Hepatocyte (in vitro differentiated cells): ENCODE measurements around the gene SPECC1. TPM values are rescaled to one million over a fixed set of nuclear protein-coding genes. Genes with fewer than 3 reads are reported as not detected.

Experiments
- DNase-seq: peaks from one replicate; pipeline ENCODE4 v3.0.0-alpha.2; 2016; ENCODE audit warnings: low spot score
- H2AFZ ChIP-seq: fragments of 200-600 bp; sonication (generic); 2 replicates; pipeline ENCODE4 v1.6.0; 2016; ENCODE audit warnings: antibody characterized with exemption, mild to moderate bottlenecking
- H3K27ac ChIP-seq: fragments of 200-600 bp; sonication (generic); 2 replicates; pipeline ENCODE4 v1.5.1; 2016; ENCODE audit warnings: mild to moderate bottlenecking
- H3K27me3 ChIP-seq: fragments of 200-600 bp; sonication (generic); 2 replicates; pipeline ENCODE4 v1.6.1; 2016
- H3K36me3 ChIP-seq: fragments of 200-600 bp; sonication (generic); replicated peaks from 2 replicates; pipeline ENCODE4 v1.5.1; 2016; ENCODE audit warnings: low read depth; ENCODE audit not compliant: insufficient read depth
- H3K4me1 ChIP-seq: fragments of 200-600 bp; sonication (generic); 2 replicates; pipeline ENCODE4 v1.5.1; 2016; ENCODE audit warnings: mild to moderate bottlenecking, moderate library complexity; ENCODE audit not compliant: insufficient read depth
- H3K4me2 ChIP-seq: fragments of 200-600 bp; sonication (generic); 2 replicates; pipeline ENCODE4 v1.6.0; 2016
- H3K4me3 ChIP-seq: fragments of 200-600 bp; sonication (generic); 2 replicates; pipeline ENCODE4 v1.5.1; 2016; ENCODE audit warnings: mild to moderate bottlenecking
- H3K79me2 ChIP-seq: fragments of 200-600 bp; sonication (generic); 2 replicates; pipeline ENCODE4 v1.6.0; 2017; ENCODE audit warnings: mild to moderate bottlenecking
- H3K9me2 ChIP-seq: fragments of 200-600 bp; sonication (generic); replicated peaks from 2 replicates; pipeline ENCODE4 v1.6.0; 2017; ENCODE audit warnings: mild to moderate bottlenecking; ENCODE audit not compliant: insufficient read depth
- H3K9me3 ChIP-seq: fragments of 200-600 bp; sonication (generic); 2 replicates; pipeline ENCODE4 v1.5.1; 2016; ENCODE audit warnings: low read depth, mild to moderate bottlenecking
- H4K20me1 ChIP-seq: fragments of 200-600 bp; sonication (generic); 2 replicates; pipeline ENCODE4 v1.6.0; 2016; ENCODE audit warnings: mild to moderate bottlenecking; ENCODE audit not compliant: insufficient read depth, poor library complexity, severe bottlenecking
- EZH2 ChIP-seq: fragments of 200-600 bp; sonication (generic); IDR thresholded peaks from 2 replicates; pipeline ENCODE4 v1.6.1; 2016; ENCODE audit warnings: antibody characterized with exemption, mild to moderate bottlenecking, borderline replicate concordance
- EZH2phosphoT487 ChIP-seq: fragments of 200-600 bp; sonication (generic); IDR thresholded peaks from one replicate; pipeline ENCODE4 v1.6.1; 2018; ENCODE audit warnings: antibody characterized with exemption, mild to moderate bottlenecking, low read depth, moderate library complexity; ENCODE audit not compliant: unreplicated experiment, severe bottlenecking
- whole genome bisulfite sequencing: methylation state at CpG from one replicate; pipeline ENCODE4 v1.1.6; 2016; ENCODE audit warnings: low lambda C conversion rate; ENCODE audit errors: missing lambda C conversion rate; 5-methylcytosine and 5-hydroxymethylcytosine counted together
- polyA plus RNA-seq: library from polyadenylated mRNA; unstranded; fragments of >200 nt; fragmentation: Nextera tagmentation; extraction: Ambion mirVana; gene quantifications from 2 replicates; pipeline ENCODE4 v1.2.1, GENCODE V29; 2016
- total RNA-seq: library from RNA; depleted of rRNA; stranded (reverse); fragments of >200 nt; gene quantifications from 2 replicates; pipeline ENCODE4 v1.2.3, GENCODE V29; 2014
- TF ChIP-seq, protein P1 (sequence below): fragments of 200-600 bp; sonication (generic); IDR thresholded peaks from 2 replicates; pipeline ENCODE4 v1.5.1; 2016; ENCODE audit warnings: antibody characterized with exemption, mild to moderate bottlenecking; ENCODE audit not compliant: poor library complexity

The SPECC1 gene
- total and polyA plus RNA-seq, 2 experiments from 2014 or later: 20.4 to 57.5 TPM

DNA sequence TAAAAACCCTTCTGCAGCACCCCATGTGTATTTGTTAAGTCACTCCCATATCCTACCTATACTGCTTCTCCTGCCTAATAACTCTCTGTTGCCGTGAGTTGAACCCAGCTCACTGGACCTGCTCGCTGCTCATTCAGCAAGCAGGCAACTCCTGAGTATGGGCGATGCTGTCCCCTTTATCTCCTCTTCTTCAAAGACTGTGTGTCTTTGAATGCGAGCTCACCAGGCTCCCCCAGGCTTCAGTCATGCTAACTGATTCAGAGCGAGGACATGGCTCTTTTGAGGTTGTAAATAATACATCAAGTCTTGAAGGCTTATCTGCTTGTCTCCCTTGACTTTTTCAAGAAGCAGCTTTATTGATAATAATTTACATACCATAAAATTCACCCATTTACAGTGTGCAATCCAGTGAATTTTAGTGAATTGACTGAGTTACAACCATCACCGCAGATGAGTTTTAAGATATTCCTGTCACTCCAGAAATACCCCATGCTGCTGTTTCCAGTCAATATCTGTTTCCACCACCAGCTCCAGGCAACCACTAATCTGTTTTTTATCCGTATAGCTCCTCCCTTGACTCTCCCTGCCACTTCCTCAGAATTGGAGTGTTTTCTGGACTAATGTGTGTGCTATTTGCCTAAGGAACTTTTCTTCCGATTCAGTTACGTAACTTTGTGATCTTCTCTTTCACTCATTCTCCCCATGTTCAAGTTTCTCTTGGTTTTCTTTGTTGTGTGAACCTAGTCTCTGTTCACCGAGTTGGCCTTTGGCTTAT, 132.2 kb downstream of the SPECC1 start:
- H4K20me1 ChIP-seq: no peaks in the 10 kb centered on the region
- H3K9me3 ChIP-seq: no peaks in the 10 kb centered on the region
- DNase-seq: no peak
- H3K27ac ChIP-seq: no peak overlapping the region
- no peak overlapping the region for H2AFZ ChIP-seq
- TF ChIP-seq EZH2phosphoT487: no peak
- no peak for TF ChIP-seq EZH2
- TF ChIP-seq, protein P1, sequence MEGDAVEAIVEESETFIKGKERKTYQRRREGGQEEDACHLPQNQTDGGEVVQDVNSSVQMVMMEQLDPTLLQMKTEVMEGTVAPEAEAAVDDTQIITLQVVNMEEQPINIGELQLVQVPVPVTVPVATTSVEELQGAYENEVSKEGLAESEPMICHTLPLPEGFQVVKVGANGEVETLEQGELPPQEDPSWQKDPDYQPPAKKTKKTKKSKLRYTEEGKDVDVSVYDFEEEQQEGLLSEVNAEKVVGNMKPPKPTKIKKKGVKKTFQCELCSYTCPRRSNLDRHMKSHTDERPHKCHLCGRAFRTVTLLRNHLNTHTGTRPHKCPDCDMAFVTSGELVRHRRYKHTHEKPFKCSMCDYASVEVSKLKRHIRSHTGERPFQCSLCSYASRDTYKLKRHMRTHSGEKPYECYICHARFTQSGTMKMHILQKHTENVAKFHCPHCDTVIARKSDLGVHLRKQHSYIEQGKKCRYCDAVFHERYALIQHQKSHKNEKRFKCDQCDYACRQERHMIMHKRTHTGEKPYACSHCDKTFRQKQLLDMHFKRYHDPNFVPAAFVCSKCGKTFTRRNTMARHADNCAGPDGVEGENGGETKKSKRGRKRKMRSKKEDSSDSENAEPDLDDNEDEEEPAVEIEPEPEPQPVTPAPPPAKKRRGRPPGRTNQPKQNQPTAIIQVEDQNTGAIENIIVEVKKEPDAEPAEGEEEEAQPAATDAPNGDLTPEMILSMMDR: no peak
- H3K79me2 ChIP-seq: no peaks in the 10 kb centered on the region
- H3K4me1 ChIP-seq: peaks cover 5% of the 10 kb centered on the region
- WGBS: 56% methylated on average over 10 of the region's 10 CpGs
- no peak overlapping the region for H3K4me3 ChIP-seq
- no peaks in the 10 kb centered on the region for H3K27me3 ChIP-seq
- H3K36me3 ChIP-seq: no peaks in the 10 kb centered on the region
- no peak overlapping the region for H3K4me2 ChIP-seq
- H3K9me2 ChIP-seq: no peaks in the 10 kb centered on the region

DNA sequence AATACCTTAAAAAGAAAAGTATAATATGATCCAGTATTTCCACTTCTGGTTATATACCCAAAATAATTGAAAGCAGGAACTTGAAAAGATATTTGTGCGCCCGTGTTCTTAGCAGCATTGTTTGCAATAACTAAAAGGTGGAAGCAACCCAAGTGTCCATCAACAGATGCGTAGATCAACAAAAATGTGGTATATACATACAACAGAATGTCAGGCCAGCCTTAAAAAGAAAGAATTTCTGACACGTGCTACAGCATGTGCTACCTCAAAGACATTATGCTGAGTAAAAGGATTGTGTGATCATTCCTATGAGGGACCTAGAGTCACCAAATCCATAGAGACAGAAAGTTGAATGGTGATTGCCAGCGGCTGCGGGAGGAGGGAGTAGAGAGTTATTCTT, 133.1 kb downstream of the SPECC1 start:
- Histone ChIP-seq H3K27me3 (no peaks in the 10 kb centered on the region), H3K79me2 (no peaks in the 10 kb centered on the region), H2AFZ (no peak overlapping the region), H3K9me2 (no peaks in the 10 kb centered on the region), H4K20me1 (no peaks in the 10 kb centered on the region), H3K4me3 (no peak overlapping the region), H3K36me3 (no peaks in the 10 kb centered on the region), H3K27ac (no peak overlapping the region), H3K4me2 (no peak overlapping the region), H3K9me3 (no peaks in the 10 kb centered on the region), H3K4me1 (peaks cover 5% of the 10 kb centered on the region)
- no peak for DNase-seq
- 90% methylated on average over 6 of the region's 6 CpGs for WGBS
- TF ChIP-seq EZH2phosphoT487: no peak
- TF ChIP-seq EZH2: no peak
- TF ChIP-seq, protein P1: no peak

DNA sequence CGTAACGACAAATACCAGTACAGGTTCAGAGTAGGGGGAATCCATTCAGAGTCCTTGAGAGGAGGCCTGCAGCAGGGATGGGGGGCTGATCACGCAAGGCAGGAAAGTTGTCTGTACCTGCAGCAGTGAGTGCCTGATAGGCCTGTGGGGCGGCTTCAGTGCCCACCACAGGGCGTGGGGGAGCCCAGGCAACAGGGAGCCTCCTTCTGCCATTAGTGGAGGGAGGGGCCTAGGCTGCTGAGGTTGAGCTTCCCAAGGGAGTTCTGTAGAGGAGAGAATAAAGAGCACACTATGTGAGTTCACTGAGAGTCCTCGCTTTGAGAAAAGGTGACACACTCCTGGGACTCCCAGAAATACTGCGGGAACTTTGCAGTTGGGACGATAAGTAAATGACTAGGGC, 134.6 kb downstream of the SPECC1 start:
- H3K79me2 ChIP-seq: no peaks in the 10 kb centered on the region
- no peaks in the 10 kb centered on the region for H3K27me3 ChIP-seq
- peaks cover 5% of the 10 kb centered on the region for H3K4me1 ChIP-seq
- H3K9me2 ChIP-seq: no peaks in the 10 kb centered on the region
- TF ChIP-seq EZH2phosphoT487: no peak
- TF ChIP-seq, protein P1: no peak
- TF ChIP-seq EZH2: no peak
- no peaks in the 10 kb centered on the region for H4K20me1 ChIP-seq
- no peaks in the 10 kb centered on the region for H3K9me3 ChIP-seq
- WGBS: 96% methylated on average over 8 of the region's 8 CpGs
- H3K27ac ChIP-seq: no peak overlapping the region
- DNase-seq: no peak
- H3K36me3 ChIP-seq: no peaks in the 10 kb centered on the region
- no peak overlapping the region for H3K4me3 ChIP-seq
- no peak overlapping the region for H3K4me2 ChIP-seq
- no peak overlapping the region for H2AFZ ChIP-seq
